ENCODE measurements around the gene TMEM89.

Gene TMEM89

DNA sequence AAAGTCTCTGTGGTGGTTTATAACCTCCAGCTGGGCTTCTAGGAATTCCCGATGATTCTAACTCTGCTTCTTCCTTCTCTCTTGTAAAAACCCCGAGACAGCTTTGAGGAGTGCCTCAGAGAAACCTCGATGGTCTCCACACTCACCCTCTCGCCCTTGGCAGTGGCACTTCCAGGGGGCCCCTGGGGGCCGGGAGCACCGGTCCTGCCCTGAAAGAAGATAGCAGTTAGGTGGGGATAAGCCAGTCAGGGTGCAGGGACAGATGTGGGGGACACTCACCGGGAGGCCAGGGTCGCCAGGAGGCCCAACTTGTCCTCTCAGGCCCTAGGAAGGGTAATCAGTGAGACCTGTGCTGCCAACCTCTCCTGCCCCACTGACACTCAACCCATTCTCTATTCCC is 36.2 kb downstream of the TMEM89 start:
- DNase-seq, result no peak

DNA sequence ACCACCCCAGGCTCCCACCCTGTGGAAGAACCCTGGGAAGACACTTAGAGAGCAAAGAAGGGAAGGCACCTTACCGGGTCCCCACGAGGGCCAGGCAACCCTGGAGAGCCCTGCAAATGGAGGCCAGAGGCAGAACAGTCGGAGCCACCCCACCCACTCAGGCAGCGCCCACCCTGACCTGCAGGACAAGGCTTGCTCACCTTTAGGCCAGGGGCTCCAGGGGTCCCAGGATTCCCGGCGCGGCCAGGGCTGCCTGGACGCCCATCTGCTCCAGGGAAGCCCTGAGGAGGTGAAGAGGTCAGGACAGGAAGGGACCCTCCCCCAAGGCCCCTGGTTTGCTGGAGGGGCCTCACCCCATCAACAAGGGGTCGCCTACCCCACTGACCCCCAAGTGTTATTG is 36.7 kb downstream of the TMEM89 start:
- no peak for DNase-seq

GRCh38 chr3:48581621-48582481 is 39.7 kb downstream of the TMEM89 start:
- no peak for DNase-seq

DNA sequence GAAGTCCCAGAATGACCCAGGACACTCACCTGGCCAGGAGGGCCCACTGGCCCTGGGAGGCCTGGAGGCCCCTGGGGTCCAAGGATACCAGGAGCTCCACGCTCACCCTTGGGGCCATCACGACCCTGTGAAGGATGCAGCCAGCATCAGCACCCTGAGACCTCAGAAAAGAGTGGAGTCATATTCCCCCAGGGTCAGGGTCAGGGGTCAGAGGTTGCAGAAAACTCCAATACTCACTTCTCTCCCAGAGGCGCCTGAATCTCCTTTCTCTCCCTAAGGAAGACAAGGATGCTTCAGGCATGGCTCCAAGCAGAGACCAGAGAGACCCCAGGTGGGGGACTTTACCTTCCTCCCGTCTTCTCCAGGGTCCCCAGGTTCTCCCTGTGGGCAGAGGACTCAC is 44.9 kb downstream of the TMEM89 start:
- DNase-seq, result no peak

DNA sequence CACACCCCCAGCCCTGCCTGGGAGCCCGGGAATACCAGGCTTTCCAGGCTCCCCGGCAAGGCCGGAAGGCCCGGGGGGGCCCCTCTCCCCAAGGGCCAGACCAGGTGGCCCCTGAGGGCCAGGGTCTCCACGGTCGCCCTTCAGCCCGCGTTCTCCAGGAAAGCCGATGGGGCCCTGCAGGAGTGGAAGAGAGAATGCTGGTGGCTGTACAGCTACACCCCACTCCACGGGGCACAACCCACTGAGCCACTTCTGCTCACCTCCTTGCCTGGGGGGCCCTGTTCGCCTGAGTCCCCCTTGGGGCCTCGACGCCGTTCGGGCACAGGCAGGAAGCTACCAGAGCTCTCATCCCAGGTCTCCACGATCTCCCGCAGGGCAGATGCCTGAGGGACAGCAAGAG is 46.2 kb downstream of the TMEM89 start:
- DNase-seq, result no peak

DNA sequence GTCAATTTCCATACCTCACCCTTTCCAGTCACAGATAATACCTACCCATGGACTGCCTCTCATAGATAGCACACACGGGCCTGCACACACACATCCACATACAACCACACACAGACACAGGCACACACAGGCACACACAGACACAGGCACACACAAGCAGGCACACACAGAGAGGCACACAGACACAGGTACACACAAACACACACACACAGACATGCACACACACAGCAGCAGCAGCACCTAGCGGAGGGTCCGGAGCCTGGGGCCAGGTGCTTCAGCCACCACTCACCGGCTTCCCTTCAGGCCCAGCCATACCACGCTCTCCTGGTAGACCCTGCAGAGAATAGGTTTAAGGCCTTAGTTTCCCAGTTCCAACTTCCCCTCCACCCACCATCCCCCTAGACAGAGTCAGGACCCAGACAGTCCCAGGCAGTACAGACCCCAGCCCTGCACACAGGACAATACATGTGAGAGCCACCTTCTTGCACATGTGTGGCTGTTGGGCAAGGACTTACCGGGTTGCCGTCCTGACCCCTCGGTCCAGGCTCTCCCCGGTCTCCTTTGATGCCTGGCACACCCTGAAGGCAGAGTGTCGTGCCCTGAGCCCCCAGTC is 47.5 kb downstream of the TMEM89 start:
- DNase-seq, result no peak

DNA sequence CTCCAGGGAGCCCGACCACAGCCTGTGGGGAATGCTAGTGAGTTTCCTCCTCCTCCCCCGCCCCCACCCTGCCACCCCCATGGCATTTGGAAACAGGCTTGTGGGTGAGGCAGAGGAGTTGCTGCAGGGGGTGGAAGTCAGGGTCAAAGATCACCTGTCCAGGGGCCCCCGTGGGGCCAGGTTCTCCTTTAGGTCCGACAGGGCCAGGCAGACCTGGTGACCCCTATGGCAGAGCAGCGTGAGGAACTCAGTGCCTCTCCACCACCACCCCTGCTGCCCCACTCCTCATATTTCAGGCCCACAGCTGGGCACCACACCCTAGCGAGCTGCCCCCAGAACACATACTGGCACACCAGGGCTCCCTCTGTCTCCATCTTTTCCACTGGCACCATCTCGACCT is 49.1 kb downstream of the TMEM89 start:
- no peak for DNase-seq

GRCh38 chr3:48571938-48572337 is 49.6 kb downstream of the TMEM89 start:
- DNase-seq, result no peak
